Spleen (tissue), 11 donors: Measurements from ENCODE around the gene OR6B3. TPM values are rescaled to one million over a fixed set of nuclear protein-coding genes. Genes with fewer than 3 reads are reported as not detected.
A peak's percentile ranks its signal among the peaks of the same experiment; 100 is the strongest.

Source experiments
- DNase-seq: peaks from one replicate; pipeline ENCODE4 v3.0.0-alpha.2; 2020
- H3K27ac ChIP-seq, 8 donors: fragments of 200-600 bp; sonication (generic) in 7 of 8; 1 replicate in 4 of 8; 2 replicates in 4 of 8; pipeline versions ENCODE4 v1.5.0 to v1.8.0; 2016 to 2021; ENCODE audit warnings: inconsistent platforms in 4 of 8, mild to moderate bottlenecking in 4 of 8, moderate library complexity in 1 of 8
- H3K27me3 ChIP-seq, 7 donors: fragments of 200-600 bp; sonication (generic) in 6 of 7; replicated peaks in 1 of 7; 1 replicate in 4 of 7; 2 replicates in 3 of 7; pipeline versions ENCODE4 v1.5.0 to v1.8.0; 2016 to 2021; ENCODE audit warnings: inconsistent platforms in 3 of 7, mild to moderate bottlenecking in 1 of 7
- H3K36me3 ChIP-seq, 6 donors: fragments of 200-600 bp; sonication (generic) in 5 of 6; 1 replicate in 4 of 6; 2 replicates in 2 of 6; pipeline versions ENCODE4 v1.5.0 to v1.8.0; 2016 to 2021; ENCODE audit warnings: inconsistent platforms in 2 of 6
- H3K4me1 ChIP-seq, 6 donors: fragments of 200-600 bp; sonication (generic) in 5 of 6; 1 replicate in 3 of 6; 2 replicates in 3 of 6; pipeline versions ENCODE4 v1.5.0 to v1.8.0; 2016 to 2021; ENCODE audit warnings: inconsistent platforms in 3 of 6
- H3K4me3 ChIP-seq, 8 donors: fragments of 200-600 bp; sonication (generic) in 7 of 8; 1 replicate in 4 of 8; 2 replicates in 4 of 8; pipeline versions ENCODE4 v1.5.0 to v1.8.0; 2016 to 2021; ENCODE audit warnings: inconsistent platforms in 4 of 8, mild to moderate bottlenecking in 4 of 8, moderate library complexity in 2 of 8
- H3K9me3 ChIP-seq, 8 donors: fragments of 200-600 bp; sonication (generic) in 7 of 8; 1 replicate in 4 of 8; 2 replicates in 4 of 8; pipeline versions ENCODE4 v1.5.0 to v1.8.0; 2016 to 2021; ENCODE audit warnings: inconsistent platforms in 4 of 8
- POLR2A ChIP-seq, 3 donors: fragments of 450-650 bp; IDR thresholded peaks; one replicate each; pipeline ENCODE4 v1.5.1; 2017; ENCODE audit warnings: antibody characterized with exemption in 3 of 3, mild to moderate bottlenecking in 1 of 3
- POLR2AphosphoS5 ChIP-seq, 3 donors: sonication (generic); formaldehyde crosslinking; IDR thresholded peaks; one replicate each; pipeline ENCODE4 v1.5.1; 2017; ENCODE audit warnings: antibody characterized with exemption in 3 of 3
- WGBS, 5 donors: extraction: QIAGEN DNeasy Blood & Tissue Kit in 3 of 5; methylation state at CpG; one replicate each; pipeline versions ENCODE4 v1.1.5 to v1.1.7; 2013 to 2018; 5-methylcytosine and 5-hydroxymethylcytosine counted together
- intact Hi-C: fragments of 100-400 bp; cut with DNase I; formaldehyde crosslinking; loops from one replicate; pipeline ENCODE4 v1.15.0; 2023; ENCODE audit warnings: low total_unique reads
- polyA plus RNA-seq, 3 donors: library from polyadenylated mRNA; stranded (reverse); fragments of 200-250 nt; gene quantifications; one replicate each; pipeline ENCODE4 v1.2.1, GENCODE V29; 2013
- total RNA-seq, 7 donors: library from RNA; depleted of rRNA in 3 of 7; stranded (reverse); fragments of >200 nt in 3 of 7; fragmentation: NEBNext Ultra II Directional in 4 of 7; extraction: Animal tissue kit (Norgen Biotek cat#: 25700) in 4 of 7; gene quantifications; one replicate each; pipeline versions ENCODE4 v1.1.0 to v1.2.1, GENCODE V29; 2016 to 2021
- TF ChIP-seq, protein P1 (sequence below), 11 experiments: fragments of 200-600 bp in 7 of 11; fragments of 450-650 bp in 4 of 11; sonication (generic) in 4 of 11; IDR thresholded peaks in 8 of 11; conservative IDR thresholded peaks in 3 of 11; 1 replicate in 7 of 11; 2 replicates in 4 of 11; pipeline versions ENCODE4 v1.4.0 to v1.8.0; 2016 to 2021; ENCODE audit warnings: antibody characterized with exemption in 11 of 11, inconsistent platforms in 4 of 11, mild to moderate bottlenecking in 1 of 11
- donor health status: healthy with polysubstance abuse.
- donor health status: DM: no; HTN: no; CAD: no; lungs with moderate emphysema.
- donor health status: DM: no; HTN: no; CAD: no.
- donor health status: Bipolar disorder and iron deficiency.
- donor health status: healthy.
- donor health status: DM: no; HTN: no; CAD: no.
- donor health status: DM: yes; HTN: yes; CAD: no.

OR6B3 gene
- total and polyA plus RNA-seq, 10 donors: not detected

DNA sequence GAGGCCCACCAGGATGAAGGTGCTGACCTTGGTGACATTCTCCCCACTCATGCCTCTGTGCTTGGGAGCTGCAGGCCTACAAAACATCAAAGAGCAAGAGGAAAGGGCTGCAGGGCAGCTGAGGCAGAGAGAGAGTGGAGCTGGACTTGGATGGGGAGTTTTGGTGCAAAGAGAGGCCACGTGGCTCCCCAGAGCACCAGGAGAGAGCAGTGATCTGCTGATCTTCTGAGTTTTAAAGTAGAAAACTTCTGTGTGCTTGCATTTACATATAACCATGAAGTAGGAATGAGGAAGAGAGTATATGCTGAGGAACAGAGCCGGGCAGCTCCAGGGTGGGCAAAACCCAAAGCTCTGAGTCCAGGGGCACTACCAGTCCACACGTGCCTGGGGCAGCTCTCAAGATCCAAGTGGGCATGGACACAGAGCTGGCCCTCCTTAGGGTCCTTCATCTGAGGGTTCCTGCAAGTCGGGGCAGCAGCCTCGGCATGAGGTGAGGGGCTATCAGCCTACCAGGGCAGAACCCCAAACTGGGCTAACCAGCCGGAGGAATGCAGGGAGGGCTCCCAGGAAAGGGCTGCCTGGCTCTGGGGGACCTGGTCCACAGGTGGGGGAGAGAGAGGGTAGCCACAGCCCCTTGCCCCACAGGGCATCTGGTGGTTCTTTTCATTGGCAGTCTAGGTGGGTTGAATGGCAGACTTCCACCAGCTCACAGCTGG is 22.8 kb downstream of the OR6B3 start, which contains the start of gene OR6B2:
TSS of gene OR6B2 (minus strand) at position 51 of the 716 bp plus-strand sequence. CDS start at position 51, 0 bp downstream.
- H3K4me1 ChIP-seq: peaks cover 0 to 4% (median 0%) of the 10 kb centered on the region in 6 donors
- no peak within 1 kb of the TSS for H3K4me3 ChIP-seq
- no peak for DNase-seq
- no peaks in the 10 kb centered on the region for H3K36me3 ChIP-seq
- peaks cover 0 to 36% (median 0%) of the 10 kb centered on the region in 7 donors for H3K27me3 ChIP-seq
- TF ChIP-seq POLR2AphosphoS5 (IDR thresholded peaks at IDR 0.05): no peak
- TF ChIP-seq, protein P1, sequence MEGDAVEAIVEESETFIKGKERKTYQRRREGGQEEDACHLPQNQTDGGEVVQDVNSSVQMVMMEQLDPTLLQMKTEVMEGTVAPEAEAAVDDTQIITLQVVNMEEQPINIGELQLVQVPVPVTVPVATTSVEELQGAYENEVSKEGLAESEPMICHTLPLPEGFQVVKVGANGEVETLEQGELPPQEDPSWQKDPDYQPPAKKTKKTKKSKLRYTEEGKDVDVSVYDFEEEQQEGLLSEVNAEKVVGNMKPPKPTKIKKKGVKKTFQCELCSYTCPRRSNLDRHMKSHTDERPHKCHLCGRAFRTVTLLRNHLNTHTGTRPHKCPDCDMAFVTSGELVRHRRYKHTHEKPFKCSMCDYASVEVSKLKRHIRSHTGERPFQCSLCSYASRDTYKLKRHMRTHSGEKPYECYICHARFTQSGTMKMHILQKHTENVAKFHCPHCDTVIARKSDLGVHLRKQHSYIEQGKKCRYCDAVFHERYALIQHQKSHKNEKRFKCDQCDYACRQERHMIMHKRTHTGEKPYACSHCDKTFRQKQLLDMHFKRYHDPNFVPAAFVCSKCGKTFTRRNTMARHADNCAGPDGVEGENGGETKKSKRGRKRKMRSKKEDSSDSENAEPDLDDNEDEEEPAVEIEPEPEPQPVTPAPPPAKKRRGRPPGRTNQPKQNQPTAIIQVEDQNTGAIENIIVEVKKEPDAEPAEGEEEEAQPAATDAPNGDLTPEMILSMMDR (IDR thresholded peaks at IDR 0.05 in 8 of 11, conservative IDR thresholded peaks at IDR 0.05 in 3 of 11): no peak
- no peak for TF ChIP-seq POLR2A (IDR thresholded peaks at IDR 0.05)
- no peaks in the 10 kb centered on the region for H3K9me3 ChIP-seq
- WGBS, 5 donors: 65 to 76% (median 74%) methylated on average over 5 to 6 of the region's 6 CpGs
- intact Hi-C loops: no loop called here
- H3K27ac ChIP-seq: no peak within 1 kb of the TSS

DNA sequence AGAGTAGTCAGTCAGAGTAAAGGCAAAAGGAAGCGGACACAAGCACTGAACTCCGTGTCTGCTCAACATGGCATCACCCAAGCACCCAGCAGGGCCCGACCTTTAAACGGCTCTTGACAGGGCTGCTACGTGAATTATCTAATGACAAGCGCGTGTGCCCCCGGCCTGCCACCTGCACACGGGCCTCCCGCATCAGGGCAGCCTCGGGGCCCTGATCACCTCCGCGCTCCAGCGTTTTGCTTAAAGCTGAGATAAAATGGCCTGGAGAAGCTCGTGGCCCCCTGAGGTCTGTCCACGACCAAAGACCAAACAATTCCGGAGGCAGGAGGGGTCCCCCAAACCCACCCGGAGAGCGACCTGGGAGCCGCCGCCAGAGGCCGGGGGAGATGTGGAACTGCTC is 28.6 kb downstream of the OR6B3 start:
- Histone ChIP-seq H3K9me3 (no peaks in the 10 kb centered on the region), H3K4me1 (peaks cover 11 to 42% (median 29%) of the 10 kb centered on the region in 6 donors), H3K4me3 (peak overlapping the region; percentile 80 to 97 (median 90)), H3K27me3 (no peaks in the 10 kb centered on the region), H3K27ac (peak overlapping the region; percentile 92 to 98 (median 96)), H3K36me3 (peaks cover 0 to 19% (median 15%) of the 10 kb centered on the region in 6 donors)
- intact Hi-C loops: no loop called here
- no peak for DNase-seq
- TF ChIP-seq POLR2A (IDR thresholded peaks at IDR 0.05): no peak
- TF ChIP-seq, protein P1 (IDR thresholded peaks at IDR 0.05 in 8 of 11, conservative IDR thresholded peaks at IDR 0.05 in 3 of 11): no peak
- TF ChIP-seq POLR2AphosphoS5 (IDR thresholded peaks at IDR 0.05): no peak
- WGBS, 5 donors: 0 to 1% (median 0%) methylated on average over 12 to 22 of the region's 22 CpGs

DNA sequence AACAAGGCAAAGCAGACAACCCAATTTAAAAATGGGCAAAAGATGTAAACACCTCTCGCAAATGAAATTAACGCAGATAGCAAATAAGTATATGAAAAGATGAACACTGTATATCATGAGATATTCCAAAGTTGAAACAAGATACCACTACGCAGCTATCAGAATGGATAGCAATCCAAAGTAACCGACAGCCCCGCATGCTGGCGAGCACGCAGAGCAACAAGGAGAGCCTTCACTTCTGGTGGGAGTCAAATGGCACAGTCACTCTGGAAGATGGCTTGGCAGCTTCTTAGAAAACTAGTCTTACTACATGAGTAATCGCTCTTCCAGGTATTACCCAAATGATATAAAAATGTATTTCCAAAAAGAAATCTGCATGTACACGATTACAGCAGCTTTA is 29.5 kb downstream of the OR6B3 start:
- WGBS, 5 donors: 76 to 83% (median 82%) methylated on average over 9 of the region's 9 CpGs
- peak overlapping the region in 4 of 8 donors; percentile 80 to 92 (median 90) for H3K4me3 ChIP-seq

More for the DNA sequence above, 29.5 kb downstream of the OR6B3 start:
- peaks cover 11 to 42% (median 29%) of the 10 kb centered on the region in 6 donors for H3K4me1 ChIP-seq
- no peak for DNase-seq
- TF ChIP-seq, protein P1 (IDR thresholded peaks at IDR 0.05 in 8 of 11, conservative IDR thresholded peaks at IDR 0.05 in 3 of 11): no peak
- no peak for TF ChIP-seq POLR2A (IDR thresholded peaks at IDR 0.05)
- peaks cover 0 to 28% (median 21%) of the 10 kb centered on the region in 6 donors for H3K36me3 ChIP-seq
- intact Hi-C loops: no loop called here
- no peaks in the 10 kb centered on the region for H3K9me3 ChIP-seq
- H3K27ac ChIP-seq: no peak overlapping the region
- H3K27me3 ChIP-seq: no peaks in the 10 kb centered on the region
